ENCODE measurements around the gene KLHL21. TPM values are rescaled to one million over a fixed set of nuclear protein-coding genes. Genes with fewer than 3 reads are reported as not detected.

KLHL21 gene
- total and polyA plus RNA-seq, 7 donors, result 83.1 to 253 (median 120) TPM

- 18 to 25% (median 19%) methylated on average over 19 of the region's 19 CpGs for WGBS, 3 donors
Measured at GRCh38 chr1:6580593-6581409, 21.9 kb downstream of the KLHL21 start.

GRCh38 chr1:6580119-6580592, 22.5 kb downstream of the KLHL21 start:
- Histone ChIP-seq H3K9me3 (no peaks in the 10 kb centered on the region), H3K36me3 (ENCODE audit: insufficient read depth in 1 of 2, low read depth in 1 of 2) (peaks cover 0 to 8% of the 10 kb centered on the region in 2 donors), H3K4me3 (peak overlapping the region; percentile 86), H3K27ac (peak overlapping the region; percentile 93), H3K27me3 (ENCODE audit: insufficient read depth in 3 of 3, low read length in 2 of 3) (no peaks in the 10 kb centered on the region), H3K4me1 (peaks cover 20% of the 10 kb centered on the region)
- 0 to 1% (median 0%) methylated on average over 7 to 30 of the region's 30 CpGs for WGBS, 3 donors
- DNase-seq, result peak; percentile 33 to 64
- intact Hi-C loops (cut with DNase I), result no loop called here
- no peak for TF ChIP-seq CTCF (IDR thresholded peaks at IDR 0.05)
- peak; percentile 6 to 48 (median 15) for ATAC-seq

More at GRCh38 chr1:6580593-6581409, 21.9 kb downstream of the KLHL21 start:
- no peaks in the 10 kb centered on the region for H3K9me3 ChIP-seq
- H3K27ac ChIP-seq, result peak overlapping the region; percentile 93
- ATAC-seq (peak; percentile 3 to 18 (median 6)), DNase-seq (peak in 1 of 2 donors; percentile 65)
- peak; percentile 14 for TF ChIP-seq CTCF (IDR thresholded peaks at IDR 0.05)
- peaks cover 20% of the 10 kb centered on the region for H3K4me1 ChIP-seq
- H3K4me3 ChIP-seq, result peak overlapping the region; percentile 86
- peaks cover 0 to 8% of the 10 kb centered on the region in 2 donors for H3K36me3 ChIP-seq (ENCODE audit: insufficient read depth in 1 of 2, low read depth in 1 of 2)
- intact Hi-C loops (cut with DNase I), result no loop called here
- no peaks in the 10 kb centered on the region for H3K27me3 ChIP-seq (ENCODE audit: insufficient read depth in 3 of 3, low read length in 2 of 3)

- peak; percentile 100 for DNase-seq
- no peak for TF ChIP-seq CTCF (IDR thresholded peaks at IDR 0.05)
- Histone ChIP-seq H3K27ac (peak within 1 kb of the TSS; percentile 93), H3K36me3 (ENCODE audit: insufficient read depth in 1 of 2, low read depth in 1 of 2) (peaks cover 0 to 8% of the 10 kb centered on the region in 2 donors), H3K9me3 (no peaks in the 10 kb centered on the region), H3K4me1 (peaks cover 20% of the 10 kb centered on the region), H3K4me3 (peak within 1 kb of the TSS; percentile 86), H3K27me3 (ENCODE audit: insufficient read depth in 3 of 3, low read length in 2 of 3) (no peaks in the 10 kb centered on the region)
- intact Hi-C loops (cut with DNase I), result no loop called here
- 8 to 10% (median 8%) methylated on average over 58 of the region's 58 CpGs for WGBS, 3 donors
- peak; percentile 90 to 96 (median 92) for ATAC-seq
Measured at GRCh38 chr1:6579374-6580118, 23.1 kb downstream of the KLHL21 start, which contains the start of gene ZBTB48. TSS of gene ZBTB48 (plus strand) at chr1:6579994. CDS start at chr1:6580610, 616 bp downstream.

- no peak for TF ChIP-seq CTCF (IDR thresholded peaks at IDR 0.05)
- DNase-seq, result no peak
- peak overlapping the region; percentile 93 for H3K27ac ChIP-seq
- 86 to 89% (median 87%) methylated on average over 14 of the region's 14 CpGs for WGBS, 3 donors
- intact Hi-C loops (cut with DNase I), result no loop called here
- ATAC-seq, result no peak
- peaks cover 0 to 8% of the 10 kb centered on the region in 2 donors for H3K36me3 ChIP-seq (ENCODE audit: insufficient read depth in 1 of 2, low read depth in 1 of 2)
- peak overlapping the region; percentile 86 for H3K4me3 ChIP-seq
- peaks cover 20% of the 10 kb centered on the region for H3K4me1 ChIP-seq
- H3K9me3 ChIP-seq, result no peaks in the 10 kb centered on the region
- no peaks in the 10 kb centered on the region for H3K27me3 ChIP-seq (ENCODE audit: insufficient read depth in 3 of 3, low read length in 2 of 3)
Measured at GRCh38 chr1:6578624-6579373, 23.9 kb downstream of the KLHL21 start.

All from psoas muscle (tissue), 8 donors.